GM21367 (cell line): ENCODE results near the gene IL21R.

Experiments used
- ATAC-seq: cut with Tn5 transposase; IDR thresholded peaks from one replicate; pipeline ENCODE4 v1.9.1; 2021; ENCODE audit not compliant: unreplicated experiment

The IL21R gene

DNA sequence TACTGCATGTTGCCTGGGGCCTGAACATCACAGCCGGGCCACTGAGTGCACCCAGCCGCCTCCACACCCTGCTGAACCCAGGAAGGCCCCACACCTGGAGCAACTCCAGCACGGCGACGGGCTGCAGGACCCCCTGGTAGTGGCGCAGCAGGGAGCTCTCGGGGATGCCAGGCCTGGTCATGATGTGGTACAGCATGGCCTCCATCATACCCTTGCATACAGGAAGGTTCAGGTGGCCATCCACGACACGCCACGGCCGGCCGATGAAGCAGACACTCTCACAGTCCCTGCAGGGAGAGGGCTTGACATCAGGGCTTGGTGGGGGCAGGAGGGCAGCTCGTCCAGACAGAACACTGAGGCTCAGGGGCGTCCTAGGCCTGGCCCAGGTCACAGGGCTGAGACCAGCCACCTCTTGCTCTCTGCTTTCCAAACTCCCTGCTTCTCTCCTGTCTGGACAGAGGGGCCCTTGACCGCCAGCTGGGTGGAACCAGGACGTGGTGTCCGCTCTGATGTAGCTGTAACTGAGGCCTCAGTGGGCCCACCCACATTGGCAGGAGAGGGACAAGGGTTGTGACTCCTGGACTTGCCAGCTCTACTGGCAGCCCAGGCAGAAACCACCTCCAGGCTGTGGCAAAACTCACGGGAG is 60.3 kb downstream of the IL21R start:
- ATAC-seq, result no peak

- ATAC-seq, result no peak
Observed at GRCh38 chr16:27462846-27463682, 61.1 kb downstream of the IL21R start.

- no peak for ATAC-seq
Observed at GRCh38 chr16:27463741-27464591, 62.0 kb downstream of the IL21R start.

GRCh38 chr16:27464626-27465482 is 62.9 kb downstream of the IL21R start:
- ATAC-seq, result no peak

DNA sequence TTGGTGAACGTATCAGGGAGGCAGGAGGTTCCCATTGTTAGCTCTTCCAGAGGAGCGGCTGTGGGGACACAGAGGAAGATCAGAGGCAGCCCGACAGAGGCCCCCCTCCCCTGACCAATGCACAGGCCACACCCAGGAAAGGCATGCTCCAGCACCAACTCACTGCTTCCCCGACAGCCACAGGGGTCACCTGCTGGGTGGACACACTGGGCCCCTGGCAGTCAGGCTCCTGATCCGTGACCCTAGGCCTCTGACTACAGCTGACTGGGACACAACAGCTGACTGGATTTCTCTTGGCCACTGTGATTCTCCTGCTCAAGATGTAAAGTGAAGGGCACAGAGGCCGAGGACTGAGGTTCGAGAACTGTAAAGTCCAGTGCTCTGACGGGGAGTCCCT is 63.5 kb downstream of the IL21R start:
- no peak for ATAC-seq

DNA sequence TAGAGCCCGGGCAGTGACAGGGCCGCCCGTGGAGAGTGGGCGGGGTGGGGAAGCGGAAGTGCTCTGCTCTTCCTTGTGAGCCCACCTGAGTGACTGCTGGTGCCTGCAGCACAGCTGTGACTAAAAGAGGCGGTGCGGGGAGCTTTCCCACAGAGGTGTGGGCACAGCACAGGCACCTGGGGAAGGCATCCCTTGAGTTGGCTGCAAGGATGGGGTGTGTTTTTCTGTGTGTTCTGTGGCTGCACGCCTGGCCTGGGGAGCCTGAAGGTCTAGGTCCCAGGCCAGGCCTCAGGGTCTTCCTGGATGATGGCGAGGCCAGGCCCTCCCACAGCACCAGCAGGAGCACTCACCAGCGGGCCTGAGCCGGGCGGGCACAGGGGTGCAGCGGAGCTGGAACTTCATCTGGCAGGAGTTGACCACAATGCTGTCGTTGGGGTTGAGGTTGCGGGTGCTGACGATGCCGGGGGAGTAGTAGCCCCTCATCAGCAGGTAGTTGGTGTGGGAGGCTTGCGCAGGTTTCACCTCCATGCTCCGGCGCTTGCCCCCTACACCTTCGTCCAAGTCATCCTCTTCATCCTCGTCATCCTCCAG is 67.1 kb downstream of the IL21R start:
- ATAC-seq, result no peak

DNA sequence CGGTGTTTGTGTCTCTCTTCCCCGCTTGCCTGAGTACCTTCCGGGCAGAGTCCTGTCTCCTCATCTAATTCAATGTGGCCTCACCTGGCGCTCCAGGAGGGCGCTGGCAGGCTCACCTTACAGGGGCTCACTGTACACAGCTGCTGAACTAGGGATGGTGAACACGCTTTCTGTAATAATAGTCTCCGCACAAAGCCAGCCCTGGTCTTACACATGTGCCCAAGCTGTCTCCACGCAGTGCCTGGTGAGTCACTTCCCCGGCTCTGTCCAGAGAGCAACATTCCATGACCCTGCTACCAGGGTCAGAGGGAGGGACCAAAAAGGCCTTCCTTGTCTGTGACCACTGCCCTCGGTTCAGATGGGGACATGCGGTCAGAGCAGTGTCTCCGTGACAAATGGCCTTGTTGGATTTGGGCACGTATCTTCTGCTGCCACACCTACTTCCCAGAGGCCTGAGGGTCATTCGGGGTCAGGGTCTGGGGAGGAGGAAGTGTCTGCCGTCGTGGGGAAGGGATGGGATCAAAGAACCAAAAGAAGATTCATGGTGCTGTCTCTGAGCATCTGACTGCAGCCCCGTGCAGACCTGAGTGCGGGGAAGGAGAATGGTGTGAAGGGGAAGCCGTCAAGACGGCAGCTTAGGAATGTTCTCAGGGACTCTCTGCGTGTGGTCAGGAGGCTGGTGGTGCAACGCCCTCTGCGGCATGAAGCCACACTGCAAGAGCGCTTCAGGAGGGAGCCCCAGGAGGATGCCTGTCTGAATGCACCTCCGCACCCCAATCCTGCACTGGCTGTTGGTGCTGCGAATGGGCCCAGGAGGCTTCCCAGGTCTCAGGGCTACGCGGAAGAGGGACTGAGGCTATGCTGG is 68.8 kb downstream of the IL21R start:
- ATAC-seq, result no peak

DNA sequence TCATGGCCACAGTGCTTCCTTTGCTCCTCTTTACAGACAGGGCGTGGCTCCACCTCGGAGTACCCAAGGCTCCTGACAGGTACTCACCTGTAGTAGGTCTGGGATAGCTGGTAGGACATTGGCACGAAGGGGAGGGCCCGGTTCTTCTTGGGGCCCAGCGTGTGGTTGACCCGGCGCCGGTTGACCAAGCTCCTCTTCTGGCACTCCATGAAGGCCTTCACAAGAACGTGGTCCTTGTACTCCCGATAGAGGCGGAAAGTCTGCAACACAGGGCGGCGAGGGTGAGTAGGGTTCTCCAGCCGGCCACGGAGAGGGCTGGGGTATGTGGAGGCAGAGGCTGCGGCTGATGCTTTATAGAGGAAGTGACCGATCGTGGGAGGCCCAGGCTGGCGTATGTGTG is 69.7 kb downstream of the IL21R start:
- ATAC-seq, result no peak

- ATAC-seq, result no peak
Observed at GRCh38 chr16:27472091-27473020, 70.4 kb downstream of the IL21R start.

GRCh38 chr16:27473101-27473900 is 71.3 kb downstream of the IL21R start:
- ATAC-seq, result no peak

GRCh38 chr16:27474041-27474440 is 72.1 kb downstream of the IL21R start:
- ATAC-seq, result no peak

- no peak for ATAC-seq
Observed at GRCh38 chr16:27474921-27475320, 72.9 kb downstream of the IL21R start.

- ATAC-seq, result no peak
Observed at GRCh38 chr16:27475561-27475960, 73.6 kb downstream of the IL21R start.

GRCh38 chr16:27476240-27476639 is 74.3 kb downstream of the IL21R start:
- ATAC-seq, result no peak

GRCh38 chr16:27480761-27481160 is 78.8 kb downstream of the IL21R start:
- ATAC-seq, result no peak

- ATAC-seq, result no peak
Observed at GRCh38 chr16:27481282-27481934, 79.4 kb downstream of the IL21R start.
